DND-41 (cell line): ENCODE results near the gene WEE1.

Experiments used
- ATAC-seq: fragments of 200-7000 bp; cut with Tn5 transposase; 3 replicates; pipeline ENCODE4 v1.9.1; 2021; ENCODE audit warnings: low read depth; ENCODE audit not compliant: insufficient read depth
- DNase-seq: peaks from one replicate; pipeline ENCODE4 v3.0.0-alpha.2; 2020
- H2AFZ ChIP-seq: 2 replicates; pipeline ENCODE4 v1.6.0; 2012; ENCODE audit warnings: low read depth, low read length
- H3K27ac ChIP-seq: 2 replicates; pipeline ENCODE4 v1.5.1; 2012; ENCODE audit warnings: low read length, inconsistent platforms
- H3K27me3 ChIP-seq: fragments of 200-600 bp; sonication (generic); 2 replicates; pipeline ENCODE4 v1.6.0; 2012; ENCODE audit warnings: low read length, mild to moderate bottlenecking, inconsistent platforms; ENCODE audit not compliant: insufficient read depth, poor library complexity
- H3K36me3 ChIP-seq: 2 replicates; pipeline ENCODE4 v1.5.1; 2012; ENCODE audit warnings: low read length, inconsistent platforms; ENCODE audit not compliant: insufficient read depth
- H3K4me1 ChIP-seq: 2 replicates; pipeline ENCODE4 v1.5.1; 2012; ENCODE audit warnings: mild to moderate bottlenecking, low read length; ENCODE audit not compliant: insufficient read depth
- H3K4me2 ChIP-seq: 2 replicates; pipeline ENCODE4 v1.6.0; 2012; ENCODE audit warnings: mild to moderate bottlenecking, moderate library complexity, low read length, inconsistent platforms; ENCODE audit not compliant: insufficient read depth
- H3K4me3 ChIP-seq, 2 experiments: fragments of 200-600 bp in 1 of 2; shearing (Covaris generic) in 1 of 2; 2 replicates each; pipeline ENCODE4 v1.5.1; 2012 to 2016; ENCODE audit warnings: inconsistent platforms in 2 of 2, low read length in 2 of 2, mild to moderate bottlenecking in 2 of 2, low read depth in 1 of 2, moderate library complexity in 1 of 2
- H3K79me2 ChIP-seq: 2 replicates; pipeline ENCODE4 v1.6.0; 2012; ENCODE audit warnings: low read length, inconsistent platforms; ENCODE audit not compliant: insufficient read depth
- H3K9ac ChIP-seq: 2 replicates; pipeline ENCODE4 v1.6.0; 2012; ENCODE audit warnings: low read depth, mild to moderate bottlenecking, inconsistent platforms, low read length, moderate library complexity
- H3K9me3 ChIP-seq: 2 replicates; pipeline ENCODE4 v1.5.1; 2012; ENCODE audit warnings: low read length, moderate library complexity, mild to moderate bottlenecking, inconsistent platforms; ENCODE audit not compliant: insufficient read depth, severe bottlenecking
- H4K20me1 ChIP-seq: 2 replicates; pipeline ENCODE4 v1.6.0; 2012; ENCODE audit warnings: low read length; ENCODE audit not compliant: insufficient read depth
- EZH2 ChIP-seq: IDR thresholded peaks from 3 replicates; pipeline ENCODE4 v1.6.1; 2012; ENCODE audit warnings: borderline replicate concordance, low read depth, mild to moderate bottlenecking, moderate library complexity, low read length, inconsistent platforms; ENCODE audit not compliant: severe bottlenecking
- TF ChIP-seq, protein P1 (sequence below): IDR thresholded peaks from 2 replicates; pipeline ENCODE4 v1.5.1; 2012; ENCODE audit warnings: borderline replicate concordance, low read length, moderate library complexity, mild to moderate bottlenecking; ENCODE audit not compliant: poor library complexity, severe bottlenecking; ENCODE audit errors: extremely low read depth

The WEE1 gene

DNA sequence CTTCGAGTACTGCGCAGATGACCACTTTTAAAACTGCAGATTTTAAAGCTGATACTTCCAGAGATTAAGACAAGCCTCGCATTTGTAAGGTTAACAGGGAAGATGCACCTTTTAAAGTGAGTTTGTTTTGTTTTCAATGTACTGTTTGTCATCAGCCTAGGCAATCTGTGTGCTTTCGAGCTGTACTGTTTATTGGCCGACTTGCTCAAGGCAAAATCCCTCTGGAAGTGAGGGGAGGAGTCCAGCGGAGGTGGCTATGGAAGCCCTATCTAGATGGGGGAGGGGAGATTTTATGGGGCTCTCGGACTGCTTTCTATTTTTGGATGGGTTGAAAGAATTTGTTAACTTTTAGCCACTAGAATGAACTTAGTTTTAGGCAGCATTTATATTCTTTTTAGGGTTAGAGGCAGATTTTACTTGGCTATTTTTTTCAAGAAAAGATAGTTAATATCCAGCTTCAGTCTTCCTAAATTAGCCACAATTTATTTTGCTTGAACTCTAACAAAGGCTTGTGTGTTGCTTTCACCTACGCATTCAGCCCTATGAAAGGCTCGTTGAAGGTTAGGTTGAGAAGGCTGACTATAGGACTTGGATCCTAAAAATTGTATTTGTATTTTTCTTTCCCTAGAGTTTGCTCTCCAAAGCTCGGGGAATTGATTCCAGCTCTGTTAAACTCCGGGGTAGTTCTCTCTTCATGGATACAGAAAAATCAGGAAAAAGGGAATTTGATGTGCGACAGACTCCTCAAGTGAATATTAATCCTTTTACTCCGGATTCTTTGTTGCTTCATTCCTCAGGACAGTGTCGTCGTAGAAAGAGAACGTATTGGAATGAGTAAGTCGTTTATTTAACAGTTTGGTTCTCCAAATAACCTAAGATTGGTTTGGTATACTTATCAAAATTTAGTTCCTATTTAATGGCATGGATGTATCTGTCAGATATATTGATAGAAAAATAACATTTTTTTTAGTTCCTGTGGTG, 2.1 kb downstream of the WEE1 start:
- ATAC-seq (no peak), DNase-seq (peak; percentile 33)
- peaks cover 70% of the 10 kb centered on the region for H3K79me2 ChIP-seq
- peaks cover 50% of the 10 kb centered on the region for H3K4me1 ChIP-seq
- H3K4me3 ChIP-seq = peak overlapping the region; percentile 41 to 88
- no peaks in the 10 kb centered on the region for H3K27me3 ChIP-seq
- peaks cover 61% of the 10 kb centered on the region for H3K36me3 ChIP-seq
- peak overlapping the region; percentile 92 for H3K9ac ChIP-seq
- peaks cover 52% of the 10 kb centered on the region for H4K20me1 ChIP-seq
- peak overlapping the region; percentile 77 for H3K4me2 ChIP-seq
- H3K27ac ChIP-seq = peak overlapping the region; percentile 91
- H3K9me3 ChIP-seq = no peaks in the 10 kb centered on the region
- TF ChIP-seq, protein P1, sequence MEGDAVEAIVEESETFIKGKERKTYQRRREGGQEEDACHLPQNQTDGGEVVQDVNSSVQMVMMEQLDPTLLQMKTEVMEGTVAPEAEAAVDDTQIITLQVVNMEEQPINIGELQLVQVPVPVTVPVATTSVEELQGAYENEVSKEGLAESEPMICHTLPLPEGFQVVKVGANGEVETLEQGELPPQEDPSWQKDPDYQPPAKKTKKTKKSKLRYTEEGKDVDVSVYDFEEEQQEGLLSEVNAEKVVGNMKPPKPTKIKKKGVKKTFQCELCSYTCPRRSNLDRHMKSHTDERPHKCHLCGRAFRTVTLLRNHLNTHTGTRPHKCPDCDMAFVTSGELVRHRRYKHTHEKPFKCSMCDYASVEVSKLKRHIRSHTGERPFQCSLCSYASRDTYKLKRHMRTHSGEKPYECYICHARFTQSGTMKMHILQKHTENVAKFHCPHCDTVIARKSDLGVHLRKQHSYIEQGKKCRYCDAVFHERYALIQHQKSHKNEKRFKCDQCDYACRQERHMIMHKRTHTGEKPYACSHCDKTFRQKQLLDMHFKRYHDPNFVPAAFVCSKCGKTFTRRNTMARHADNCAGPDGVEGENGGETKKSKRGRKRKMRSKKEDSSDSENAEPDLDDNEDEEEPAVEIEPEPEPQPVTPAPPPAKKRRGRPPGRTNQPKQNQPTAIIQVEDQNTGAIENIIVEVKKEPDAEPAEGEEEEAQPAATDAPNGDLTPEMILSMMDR = no peak
- no peak for TF ChIP-seq EZH2
- H2AFZ ChIP-seq = no peak overlapping the region

DNA sequence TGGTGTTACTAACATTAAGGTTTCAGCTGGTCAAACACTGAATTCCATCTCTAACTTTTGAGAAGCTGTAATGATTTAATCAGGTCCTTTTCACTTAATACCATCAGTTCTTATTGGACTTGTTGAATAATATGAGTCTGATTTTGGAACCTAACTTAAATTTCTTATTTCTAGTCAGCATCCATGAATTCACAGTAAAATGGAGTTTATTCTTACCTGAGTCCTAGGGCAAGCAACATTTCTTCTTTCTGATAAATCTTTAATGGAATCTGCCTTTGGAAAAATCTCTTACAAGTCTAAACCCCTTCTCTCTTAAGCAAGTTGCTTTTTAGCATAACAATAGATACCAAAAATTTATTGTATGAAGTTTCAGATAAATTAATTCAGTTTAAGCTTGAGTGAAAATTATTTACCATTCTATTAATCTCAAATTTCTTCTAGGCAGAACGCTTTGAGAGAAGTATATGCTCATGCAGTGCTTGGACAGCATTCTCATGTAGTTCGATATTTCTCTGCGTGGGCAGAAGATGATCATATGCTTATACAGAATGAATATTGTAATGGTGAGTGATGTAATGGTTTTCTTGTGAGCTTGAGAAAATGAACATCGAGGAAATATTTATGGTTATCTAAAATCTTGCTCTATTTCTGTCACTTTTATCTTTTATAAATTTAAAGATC, 3.4 kb downstream of the WEE1 start:
- H3K9ac ChIP-seq = peak overlapping the region; percentile 92
- H3K36me3 ChIP-seq = peaks cover 74% of the 10 kb centered on the region
- TF ChIP-seq, protein P1 = no peak
- no peak for TF ChIP-seq EZH2
- peaks cover 56% of the 10 kb centered on the region for H3K4me1 ChIP-seq
- no peaks in the 10 kb centered on the region for H3K27me3 ChIP-seq
- H3K4me3 ChIP-seq = peak overlapping the region; percentile 41 to 88; a peak in 3 of 4 replicates
- peaks cover 59% of the 10 kb centered on the region for H4K20me1 ChIP-seq
- H2AFZ ChIP-seq = no peak overlapping the region
- H3K79me2 ChIP-seq = peaks cover 83% of the 10 kb centered on the region
- ATAC-seq = no peak
- DNase-seq = no peak
- peak overlapping the region; percentile 77 for H3K4me2 ChIP-seq
- H3K27ac ChIP-seq = peak overlapping the region; percentile 15; the same call in 1 of the 2 replicates
- no peaks in the 10 kb centered on the region for H3K9me3 ChIP-seq

DNA sequence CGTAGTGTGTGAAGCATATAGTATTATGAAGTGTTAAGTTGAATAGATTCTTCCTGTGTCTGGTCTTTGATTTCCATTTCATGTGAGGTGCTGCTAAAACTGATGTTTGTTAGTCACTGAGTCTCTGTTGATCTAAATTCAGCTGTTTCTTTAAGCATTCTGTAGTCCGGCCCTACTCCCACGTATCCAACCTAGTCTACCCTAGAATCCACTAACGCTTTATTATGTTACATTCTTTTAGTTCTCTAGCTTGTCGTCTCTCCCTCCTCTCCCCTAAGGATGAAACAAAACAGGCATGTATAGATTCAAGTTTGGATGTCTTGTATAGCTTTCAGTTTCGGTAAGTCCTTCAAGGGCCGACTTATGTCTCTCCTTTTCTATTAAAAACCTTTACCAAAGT, 4.1 kb downstream of the WEE1 start:
- ATAC-seq (no peak), DNase-seq (no peak)
- peaks cover 61% of the 10 kb centered on the region for H4K20me1 ChIP-seq
- H3K27ac ChIP-seq = peak overlapping the region; percentile 2; the same call in 1 of the 2 replicates
- TF ChIP-seq, protein P1 = no peak
- no peak for TF ChIP-seq EZH2
- H3K9ac ChIP-seq = peak overlapping the region; percentile 92
- H3K9me3 ChIP-seq = no peaks in the 10 kb centered on the region
- no peak overlapping the region for H2AFZ ChIP-seq
- H3K4me1 ChIP-seq = peaks cover 49% of the 10 kb centered on the region
- H3K27me3 ChIP-seq = no peaks in the 10 kb centered on the region
- H3K79me2 ChIP-seq = peaks cover 90% of the 10 kb centered on the region
- peak overlapping the region in 1 of 2 experiments; percentile 88; a peak in 2 of 4 replicates for H3K4me3 ChIP-seq
- peaks cover 81% of the 10 kb centered on the region for H3K36me3 ChIP-seq
- peak overlapping the region; percentile 77 for H3K4me2 ChIP-seq
